ACHN (cell line): ENCODE results near the gene EYS.

Experiments
- DNase-seq: peaks from one replicate; pipeline ENCODE4 v3.0.0-alpha.2; 2015
- in situ Hi-C: cut with HindIII; loops from 2 replicates; pipeline ENCODE4 v1.10.0; 2017; ENCODE audit warnings: low sequenced_read_pairs, low pct_ligation_motif_present, low pct_unique_long_range_greater_than_20kb

The EYS gene

DNA sequence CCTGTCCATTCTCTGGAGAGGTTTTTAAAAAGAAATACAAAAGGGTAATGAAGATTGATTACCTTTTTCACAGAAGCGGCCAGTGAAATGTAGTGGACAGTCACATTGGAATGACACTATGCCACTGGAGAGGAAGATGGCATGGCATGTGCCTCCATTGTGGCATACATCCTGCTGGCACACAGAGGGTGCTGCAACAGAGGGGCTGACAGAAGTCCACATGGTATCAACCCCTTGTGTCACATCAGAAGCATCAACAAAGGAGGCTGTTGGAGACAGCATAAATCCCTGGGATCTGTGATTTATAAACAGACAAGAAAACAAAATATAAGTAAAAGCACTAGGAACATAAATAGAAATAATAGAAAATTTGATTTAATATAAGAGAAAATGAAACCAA, 1476.5 kb downstream of the EYS start:
- DNase-seq, result no peak
- in situ Hi-C loops, result no loop called here

- in situ Hi-C loops, result no loop called here
- DNase-seq, result no peak
Measured at GRCh38 chr6:64227863-64228262, 1479.2 kb downstream of the EYS start.

DNA sequence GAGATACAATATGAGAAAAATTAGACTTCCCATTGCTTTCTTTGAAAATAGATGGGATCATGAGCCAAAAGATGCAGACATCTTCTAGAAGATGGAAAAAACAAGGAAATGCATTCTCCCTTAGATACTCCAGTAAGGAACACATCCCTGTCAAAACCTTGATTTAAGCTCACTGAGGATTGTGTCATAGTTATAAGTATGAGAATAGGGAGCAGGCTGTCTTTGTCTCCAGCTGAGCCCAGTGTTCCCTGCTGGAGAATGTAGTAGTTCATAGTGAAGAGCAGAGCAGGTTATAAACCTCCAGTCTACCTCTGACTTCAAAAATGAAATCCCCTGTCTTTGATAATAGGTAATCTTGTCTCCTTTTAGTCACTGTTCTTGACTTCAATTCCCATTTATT, 1481.5 kb downstream of the EYS start:
- DNase-seq, result no peak

GRCh38 chr6:64224819-64225218, 1482.2 kb downstream of the EYS start:
- DNase-seq, result no peak
- in situ Hi-C loops, result no loop called here

More for the DNA sequence above, 1481.5 kb downstream of the EYS start:
- in situ Hi-C loops, result no loop called here

- no peak for DNase-seq
- in situ Hi-C loops, result no loop called here
Measured at GRCh38 chr6:64221776-64222175, 1485.2 kb downstream of the EYS start.

GRCh38 chr6:64220801-64221200, 1486.2 kb downstream of the EYS start:
- in situ Hi-C loops, result no loop called here
- peak; percentile 34 for DNase-seq

- peak; percentile 2 for DNase-seq
- in situ Hi-C loops, result no loop called here
Measured at GRCh38 chr6:64217721-64218620, 1489.1 kb downstream of the EYS start.

GRCh38 chr6:64214373-64214772, 1492.7 kb downstream of the EYS start:
- in situ Hi-C loops, result no loop called here
- DNase-seq, result no peak

DNA sequence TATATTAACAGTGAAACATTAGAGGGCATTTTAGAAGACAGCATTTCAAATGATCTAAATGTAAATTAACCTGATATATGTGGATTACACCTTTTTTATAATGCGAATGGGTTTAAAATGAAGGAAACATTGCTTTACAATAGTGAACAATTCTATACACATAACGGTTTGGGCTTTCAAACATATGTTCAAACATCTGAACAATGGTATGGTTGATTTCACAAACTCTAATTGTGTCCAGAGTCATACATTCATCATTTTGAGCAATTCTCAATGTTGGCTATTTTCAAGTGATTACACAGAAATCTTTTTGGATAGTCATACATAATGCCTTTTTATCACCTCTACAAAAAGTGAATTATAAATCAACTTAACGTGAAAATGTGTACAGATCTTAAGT, 1493.3 kb downstream of the EYS start:
- in situ Hi-C loops, result no loop called here

DNA sequence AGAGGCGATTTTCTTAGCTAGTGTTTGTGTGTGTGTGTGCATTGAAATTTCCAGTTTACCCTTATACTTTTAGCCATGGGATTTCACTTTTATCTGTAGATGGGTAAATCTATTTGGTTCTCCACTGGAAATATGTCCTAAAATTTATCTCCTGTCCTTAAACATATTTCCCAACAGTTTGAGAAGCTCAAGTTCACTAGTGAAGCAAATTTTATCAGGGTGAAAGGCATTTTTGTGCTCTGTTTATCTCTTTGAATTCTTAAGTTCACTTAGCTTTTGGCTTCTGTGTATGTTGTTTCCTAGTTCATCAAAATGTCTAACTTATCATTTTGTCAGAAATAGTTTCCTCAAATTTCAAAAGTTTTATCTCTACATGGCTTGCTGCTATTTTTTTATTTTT, 1509.8 kb downstream of the EYS start:
- no peak for DNase-seq
- in situ Hi-C loops, result no loop called here

More for the DNA sequence above, 1493.3 kb downstream of the EYS start:
- no peak for DNase-seq

GRCh38 chr6:64186592-64186991, 1520.4 kb downstream of the EYS start:
- no peak for DNase-seq
- in situ Hi-C loops, result no loop called here

- in situ Hi-C loops, result no loop called here
- DNase-seq, result no peak
Measured at GRCh38 chr6:64185621-64186020, 1521.4 kb downstream of the EYS start.

DNA sequence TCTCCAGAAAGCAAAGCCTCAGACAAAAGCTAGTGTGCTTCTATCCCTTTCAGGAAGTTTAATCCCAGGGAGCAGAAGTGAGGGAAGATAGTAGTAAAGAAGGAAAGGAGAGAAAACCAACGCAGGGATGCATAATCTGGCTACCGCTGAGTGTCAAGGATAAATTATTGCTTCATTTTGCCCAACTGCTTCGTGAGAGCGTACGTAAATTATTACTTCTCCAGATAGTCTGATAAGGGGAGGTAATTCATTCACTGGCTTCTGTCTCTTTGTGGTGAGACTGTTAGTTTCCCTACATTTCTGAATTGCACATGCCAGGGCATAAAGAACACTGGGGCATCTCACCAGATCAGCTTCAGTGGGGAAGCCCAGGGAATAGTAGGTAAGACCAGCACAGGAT, 1531.7 kb downstream of the EYS start:
- no peak for DNase-seq
- in situ Hi-C loops, result no loop called here

DNA sequence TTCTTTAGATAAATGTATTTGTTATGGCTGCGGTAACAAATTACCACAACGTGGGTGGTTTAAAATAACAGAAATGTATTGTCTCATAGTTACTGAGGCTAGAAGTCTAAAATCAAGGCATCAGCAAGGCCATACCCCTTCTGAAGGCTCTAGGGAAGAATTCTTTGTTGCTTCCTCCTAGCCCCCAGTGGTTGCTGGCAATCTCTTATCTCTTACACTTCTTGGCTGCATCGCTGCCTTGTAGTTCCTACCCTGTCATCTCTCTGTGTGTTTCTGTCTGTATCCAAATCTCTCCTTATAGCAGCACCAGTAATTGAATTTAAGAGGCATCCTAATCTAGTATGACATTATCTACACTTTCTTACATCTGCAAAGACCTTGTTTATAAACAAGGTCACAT, 1536.7 kb downstream of the EYS start:
- in situ Hi-C loops, result no loop called here
- DNase-seq, result no peak

- no peak for DNase-seq
- in situ Hi-C loops, result no loop called here
Measured at GRCh38 chr6:64160486-64160885, 1546.5 kb downstream of the EYS start.

- no peak for DNase-seq
- in situ Hi-C loops, result no loop called here
Measured at GRCh38 chr6:64155063-64155462, 1552.0 kb downstream of the EYS start.

GRCh38 chr6:64146876-64147275, 1560.2 kb downstream of the EYS start:
- in situ Hi-C loops, result no loop called here

DNA sequence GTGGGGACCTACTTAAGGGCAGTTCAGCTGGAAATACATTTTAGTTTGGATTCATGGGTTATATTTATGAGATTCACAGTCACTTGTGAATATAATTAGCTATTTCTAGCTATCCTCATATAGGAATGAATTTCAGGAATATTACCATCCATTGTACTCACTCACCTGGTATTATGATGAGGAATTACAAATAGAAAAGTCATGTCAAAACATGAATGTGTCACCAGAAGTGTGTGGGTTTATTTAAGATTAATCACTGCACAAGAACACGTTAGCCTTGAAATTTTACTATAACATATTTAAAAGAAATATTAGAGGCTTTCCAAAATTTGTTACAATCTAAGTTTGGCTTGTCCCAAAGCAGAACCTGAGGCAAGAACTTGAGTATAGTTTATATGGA, 1560.9 kb downstream of the EYS start:
- in situ Hi-C loops, result no loop called here
- no peak for DNase-seq

More at GRCh38 chr6:64146876-64147275, 1560.2 kb downstream of the EYS start:
- DNase-seq, result no peak

DNA sequence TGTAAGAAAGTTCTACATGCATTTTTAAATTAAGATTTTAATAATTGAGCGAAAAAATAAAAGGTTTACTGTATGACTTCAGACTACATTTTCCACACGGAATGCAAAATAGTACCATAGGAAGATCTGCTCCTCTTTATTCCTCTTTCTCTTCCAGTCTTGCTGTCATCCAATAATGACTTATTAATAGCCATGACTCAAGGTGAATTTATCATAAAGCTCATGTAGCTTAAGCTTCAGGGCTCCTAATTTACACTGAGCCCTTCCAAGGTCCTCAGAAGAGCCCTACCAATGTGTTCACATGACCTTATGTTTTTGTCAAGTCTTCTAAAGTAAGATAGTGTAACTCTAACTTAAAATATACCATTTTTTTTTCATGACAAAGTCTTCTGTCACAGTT, 1561.4 kb downstream of the EYS start:
- no peak for DNase-seq
- in situ Hi-C loops, result no loop called here

DNA sequence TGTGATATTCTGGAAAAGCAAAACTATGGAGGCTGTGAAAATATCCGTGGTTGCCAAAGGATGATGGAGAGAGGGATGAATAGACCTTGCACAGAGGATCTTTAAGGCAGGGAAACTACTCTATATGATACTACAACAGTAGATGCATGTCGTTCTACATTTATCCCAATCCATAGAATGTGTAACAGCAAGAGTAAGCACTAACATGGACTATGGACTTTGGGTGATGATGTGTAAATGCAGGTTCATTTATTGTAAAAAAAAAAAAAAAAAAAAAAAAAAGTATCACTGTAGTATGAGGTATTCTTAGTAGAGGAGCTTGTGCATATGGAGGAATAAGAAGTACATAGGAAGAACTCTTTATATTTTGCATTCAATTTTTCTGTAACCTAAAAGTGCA, 1563.9 kb downstream of the EYS start:
- no peak for DNase-seq
- in situ Hi-C loops, result no loop called here
